HEK293T (cell line): ENCODE results near the gene IL2.

ENCODE experiments used
- FOXM1 ChIP-seq: fragments of 450-650 bp; IDR thresholded peaks from 2 replicates; pipeline ENCODE4 v1.6.1; 2017; ENCODE audit warnings: mild to moderate bottlenecking, borderline replicate concordance
- SP1 ChIP-seq: fragments of 450-650 bp; IDR thresholded peaks from 2 replicates; pipeline ENCODE4 v1.6.1; 2017
- TARDBP ChIP-seq: fragments of 450-650 bp; IDR thresholded peaks from 2 replicates; pipeline ENCODE4 v1.6.1; 2016
- ZNF384 ChIP-seq: fragments of 450-650 bp; IDR thresholded peaks from 2 replicates; pipeline ENCODE4 v1.6.1; 2016

DNA sequence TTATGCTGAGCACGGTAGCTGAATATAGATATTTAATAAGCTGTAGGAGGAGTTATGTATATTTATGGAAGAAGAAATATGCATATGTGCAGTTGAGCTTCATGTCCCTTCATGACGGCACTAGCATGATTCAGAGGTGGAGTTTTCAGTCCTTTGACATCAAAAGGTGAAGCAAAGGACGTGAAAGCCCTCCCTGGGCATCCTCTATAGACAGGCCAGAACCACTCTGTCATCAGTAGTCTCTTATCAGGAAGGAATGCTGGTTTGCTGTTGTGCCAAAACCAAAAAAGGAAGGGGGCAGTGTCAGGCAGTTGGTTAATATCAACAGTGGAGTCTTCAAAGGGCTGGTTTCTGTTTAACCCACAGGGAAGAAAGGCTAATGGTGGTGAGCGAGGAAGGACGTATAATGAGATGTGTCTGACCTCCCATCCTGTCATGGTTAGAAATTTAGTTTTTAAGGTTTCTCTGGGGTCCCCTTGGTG, 23.5 kb upstream of the IL2 start:
- no peak for TF ChIP-seq TARDBP
- TF ChIP-seq FOXM1, result no peak
- TF ChIP-seq ZNF384, result no peak
- TF ChIP-seq SP1, result no peak
